Esophagus (tissue), 2 donors: ENCODE data around the gene CES2. TPM values are rescaled to one million over a fixed set of nuclear protein-coding genes. Genes with fewer than 3 reads are reported as not detected.
A peak's percentile ranks its signal among the peaks of the same experiment; 100 is the strongest.

Source experiments
- H3K27ac ChIP-seq, 2 donors: one replicate each; pipeline ENCODE4 v1.5.1; 2013; ENCODE audit warnings: low read depth in 2 of 2, mild to moderate bottlenecking in 2 of 2, inconsistent platforms in 1 of 2, low read length in 1 of 2, moderate library complexity in 1 of 2
- H3K27me3 ChIP-seq, 2 donors: one replicate each; pipeline ENCODE4 v1.6.1; 2013; ENCODE audit warnings: low read length in 2 of 2, control low read depth in 1 of 2, mild to moderate bottlenecking in 1 of 2; ENCODE audit not compliant: insufficient read depth in 2 of 2, control insufficient read depth in 1 of 2
- H3K36me3 ChIP-seq, 2 donors: one replicate each; pipeline ENCODE4 v1.6.1; 2013; ENCODE audit warnings: low read length in 1 of 2; ENCODE audit not compliant: control insufficient read depth in 2 of 2, insufficient read depth in 2 of 2
- H3K4me1 ChIP-seq, 2 donors: one replicate each; pipeline ENCODE4 v1.6.1; 2013; ENCODE audit warnings: low read length in 1 of 2; ENCODE audit not compliant: control insufficient read depth in 2 of 2, insufficient read depth in 2 of 2
- H3K4me3 ChIP-seq, 2 donors: one replicate each; pipeline ENCODE4 v1.5.1; 2013; ENCODE audit warnings: low read length in 2 of 2, mild to moderate bottlenecking in 2 of 2, low read depth in 1 of 2, moderate library complexity in 1 of 2
- H3K9me3 ChIP-seq, 2 donors: one replicate each; pipeline ENCODE4 v1.6.1; 2013; ENCODE audit warnings: mild to moderate bottlenecking in 2 of 2, low read depth in 1 of 2, low read length in 1 of 2, moderate library complexity in 1 of 2; ENCODE audit not compliant: control insufficient read depth in 2 of 2, insufficient read depth in 1 of 2
- WGBS, 2 donors: extraction: QIAGEN DNeasy Blood & Tissue Kit; methylation state at CpG; one replicate each; pipeline ENCODE4 v1.1.7; 2013; 5-methylcytosine and 5-hydroxymethylcytosine counted together
- polyA plus RNA-seq, 2 donors: library from polyadenylated mRNA; stranded (reverse); fragments of 200-250 nt; gene quantifications; one replicate each; pipeline ENCODE4 v1.2.3, GENCODE V29; 2013
- donor health status: healthy with polysubstance abuse.
- donor health status: Bipolar disorder and iron deficiency.

Gene CES2
- polyA plus RNA-seq, 2 donors = 120 to 128 TPM

DNA sequence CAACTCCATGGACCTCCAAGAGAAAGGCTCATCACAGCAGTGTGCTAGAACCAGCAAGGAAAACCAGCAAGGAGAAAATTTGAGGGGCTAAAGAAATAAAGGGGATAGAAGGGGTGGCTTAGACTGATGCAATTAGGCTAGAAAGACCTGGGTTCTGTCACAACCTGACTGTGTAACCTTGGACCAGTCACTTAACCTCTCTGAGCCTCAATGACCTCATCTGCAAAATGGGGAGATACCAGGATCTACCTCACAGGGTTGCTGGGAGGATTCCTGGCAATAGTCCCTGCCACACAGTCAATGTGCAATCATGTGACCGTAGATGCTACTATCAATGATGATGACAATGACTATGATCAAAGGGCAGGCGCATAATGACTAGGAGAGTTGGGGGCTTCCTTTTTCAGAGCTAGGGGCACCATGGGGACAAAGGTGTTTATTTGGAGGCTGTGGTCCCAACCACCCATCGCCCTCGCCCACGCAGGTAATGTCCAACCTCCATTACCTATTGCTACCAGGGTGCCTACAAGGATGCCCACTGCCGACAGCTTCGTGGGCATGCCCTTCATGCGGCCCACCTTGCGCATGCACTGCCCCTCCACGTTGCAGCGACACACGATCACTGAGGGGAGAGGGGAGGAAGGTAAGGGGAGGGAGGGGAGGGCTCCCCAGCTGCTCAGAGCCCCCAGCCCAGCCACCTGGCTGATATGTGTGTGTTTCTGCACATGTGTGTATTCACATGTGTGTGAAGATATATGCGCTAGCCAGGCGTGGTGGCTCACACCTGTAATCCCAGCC, 26.4 kb upstream of the CES2 start:
- Histone ChIP-seq H3K27ac (no peak overlapping the region), H3K27me3 (no peaks in the 10 kb centered on the region), H3K36me3 (no peaks in the 10 kb centered on the region), H3K4me3 (no peak overlapping the region), H3K9me3 (no peaks in the 10 kb centered on the region), H3K4me1 (peaks cover 4 to 30% of the 10 kb centered on the region in 2 donors)
- WGBS, 2 donors = 93 to 95% methylated on average over 14 of the region's 14 CpGs

DNA sequence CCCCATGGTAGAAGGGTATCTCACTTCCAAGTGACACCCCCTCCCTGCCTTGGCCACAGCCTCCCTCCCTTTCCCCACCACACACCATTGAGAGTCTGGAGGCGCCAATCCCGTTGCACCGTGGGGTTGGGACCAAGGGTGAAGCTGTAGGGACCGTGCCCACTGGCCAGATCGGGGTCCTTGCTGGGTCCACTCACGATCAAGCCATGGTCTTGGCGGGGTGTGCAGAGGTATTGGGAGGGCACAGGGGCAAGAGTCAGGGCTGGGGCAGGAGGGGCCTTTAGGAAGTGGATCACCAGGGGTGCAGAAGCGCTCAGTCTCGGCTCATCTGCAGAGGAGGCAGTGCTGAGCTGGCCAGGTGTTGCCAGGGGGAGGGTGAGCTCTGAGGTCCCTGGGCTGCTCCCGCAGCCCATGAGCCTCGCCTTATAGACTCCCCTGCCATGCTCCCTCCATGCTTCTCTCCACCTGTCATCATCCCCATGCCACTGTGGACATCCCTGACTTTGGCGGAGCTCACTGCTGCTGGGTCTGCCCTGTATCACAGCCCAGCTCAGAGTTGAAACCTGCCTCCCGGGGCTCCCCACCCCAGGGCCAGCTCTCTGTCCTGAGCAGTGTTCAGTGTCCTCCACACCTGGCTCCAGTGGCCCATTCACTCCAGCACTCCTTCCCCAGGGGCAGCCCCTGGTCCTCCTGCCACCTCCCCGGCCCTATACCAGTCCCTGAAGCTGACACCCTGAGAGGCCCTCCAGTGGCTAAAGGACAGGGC, 25.0 kb upstream of the CES2 start:
- Histone ChIP-seq H3K4me3 (no peak overlapping the region), H3K4me1 (peaks cover 4 to 17% of the 10 kb centered on the region in 2 donors), H3K9me3 (peaks cover 0 to 2% of the 10 kb centered on the region in 2 donors), H3K27me3 (no peaks in the 10 kb centered on the region), H3K27ac (peak overlapping the region in 1 of 2 donors; percentile 18), H3K36me3 (no peaks in the 10 kb centered on the region)
- WGBS, 2 donors = 87% methylated on average over 12 to 14 of the region's 14 CpGs

DNA sequence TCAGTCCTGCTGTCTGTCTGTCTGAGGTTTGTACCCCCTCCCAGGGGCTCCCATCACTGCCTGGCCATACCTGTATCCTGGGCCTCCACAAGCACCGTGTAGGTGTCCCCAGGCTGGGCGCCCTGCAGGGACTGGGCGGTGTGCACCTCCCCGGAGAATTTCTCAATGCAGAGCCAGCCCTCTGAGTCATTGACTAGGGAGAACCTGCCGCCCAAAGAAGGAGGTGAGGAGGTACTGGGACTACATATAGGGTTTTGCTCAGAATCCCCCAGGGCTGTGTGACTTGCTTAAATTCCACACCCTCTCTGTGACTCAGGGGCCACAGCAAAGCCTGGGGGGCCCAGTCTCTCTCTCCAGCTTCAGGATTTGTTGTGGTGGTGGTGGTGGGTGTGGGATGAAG, 24.2 kb upstream of the CES2 start:
- H3K4me1 ChIP-seq = peaks cover 4 to 10% of the 10 kb centered on the region in 2 donors
- H3K36me3 ChIP-seq = no peaks in the 10 kb centered on the region
- peaks cover 0 to 2% of the 10 kb centered on the region in 2 donors for H3K9me3 ChIP-seq
- WGBS, 2 donors = 45 to 56% methylated on average over 5 of the region's 5 CpGs
- peak overlapping the region; percentile 60 to 76 for H3K27ac ChIP-seq
- no peaks in the 10 kb centered on the region for H3K27me3 ChIP-seq
- no peak overlapping the region for H3K4me3 ChIP-seq

DNA sequence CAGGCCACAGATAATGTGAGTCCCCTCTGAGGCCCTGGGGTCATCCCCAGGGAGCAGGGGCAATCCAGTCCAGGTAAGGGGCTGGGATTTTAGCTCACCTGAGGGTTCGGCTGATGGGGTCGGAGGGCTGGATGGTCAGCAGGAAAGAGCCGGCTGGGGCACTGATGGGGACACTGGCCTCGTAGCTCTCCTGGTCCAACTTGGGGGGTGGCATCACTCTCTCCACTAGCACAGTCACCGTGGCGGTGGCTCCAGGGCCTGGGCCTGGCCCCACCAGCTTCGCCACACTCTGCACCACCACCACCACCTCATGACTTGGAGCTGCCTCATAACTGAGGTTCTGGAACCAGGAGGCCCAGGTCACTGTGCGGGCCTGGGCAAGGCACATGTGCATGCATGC, 23.5 kb upstream of the CES2 start:
- 94 to 95% methylated on average over 8 of the region's 8 CpGs for WGBS, 2 donors
- Histone ChIP-seq H3K36me3 (no peaks in the 10 kb centered on the region), H3K4me3 (no peak overlapping the region), H3K4me1 (peaks cover 4 to 10% of the 10 kb centered on the region in 2 donors), H3K27ac (peak overlapping the region; percentile 60 to 76), H3K27me3 (no peaks in the 10 kb centered on the region), H3K9me3 (peaks cover 0 to 2% of the 10 kb centered on the region in 2 donors)

DNA sequence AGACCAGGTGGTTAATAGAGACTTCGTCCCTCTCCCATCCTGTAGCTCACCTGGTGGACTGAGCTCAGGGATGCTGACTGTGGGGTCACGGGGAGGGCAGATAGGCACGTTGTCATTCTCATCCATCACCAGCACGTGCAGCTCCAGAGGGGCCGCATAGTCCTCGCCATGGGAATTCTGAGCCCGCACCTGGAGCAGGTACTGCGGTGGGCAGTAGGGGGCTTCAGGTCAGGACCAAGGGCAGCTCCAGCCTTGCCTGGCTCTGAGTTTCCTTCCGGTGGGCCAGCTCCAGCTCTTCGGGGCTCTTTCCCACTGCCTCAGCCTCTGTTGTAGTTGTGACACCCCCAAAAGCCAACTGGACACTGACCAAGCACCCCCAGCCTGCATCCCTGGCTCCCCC, 22.2 kb upstream of the CES2 start:
- peaks cover 2 to 7% of the 10 kb centered on the region in 2 donors for H3K4me1 ChIP-seq
- no peaks in the 10 kb centered on the region for H3K36me3 ChIP-seq
- no peaks in the 10 kb centered on the region for H3K27me3 ChIP-seq
- H3K9me3 ChIP-seq = peaks cover 0 to 2% of the 10 kb centered on the region in 2 donors
- WGBS, 2 donors = 59 to 65% methylated on average over 10 of the region's 10 CpGs
- H3K4me3 ChIP-seq = no peak overlapping the region
- H3K27ac ChIP-seq = no peak overlapping the region

DNA sequence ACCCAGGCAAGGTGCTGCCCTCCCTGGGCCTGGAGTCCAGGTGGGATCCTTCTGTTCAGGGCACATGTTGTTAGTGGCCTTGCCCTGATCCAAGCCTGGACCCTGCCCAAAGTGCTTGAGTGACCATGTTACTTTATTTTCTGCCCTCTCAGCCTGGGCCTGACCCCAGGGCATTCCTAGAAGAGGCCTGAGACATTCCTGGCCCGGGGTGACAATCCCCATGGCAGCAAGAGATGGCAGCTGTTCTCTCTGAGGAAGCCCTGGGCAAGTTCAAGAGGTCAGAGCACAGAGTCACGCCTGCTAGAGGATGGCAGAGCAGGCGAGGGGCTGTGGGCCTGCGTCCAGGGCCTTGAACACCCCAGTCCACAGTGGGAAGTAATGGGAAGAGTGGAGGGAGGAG, 21.6 kb upstream of the CES2 start:
- WGBS, 2 donors = 73 to 84% methylated on average over 4 of the region's 4 CpGs
- H3K27me3 ChIP-seq = no peaks in the 10 kb centered on the region
- H3K36me3 ChIP-seq = no peaks in the 10 kb centered on the region
- peaks cover 0 to 2% of the 10 kb centered on the region in 2 donors for H3K9me3 ChIP-seq
- H3K27ac ChIP-seq = no peak overlapping the region
- H3K4me1 ChIP-seq = peaks cover 2 to 8% of the 10 kb centered on the region in 2 donors
- no peak overlapping the region for H3K4me3 ChIP-seq

DNA sequence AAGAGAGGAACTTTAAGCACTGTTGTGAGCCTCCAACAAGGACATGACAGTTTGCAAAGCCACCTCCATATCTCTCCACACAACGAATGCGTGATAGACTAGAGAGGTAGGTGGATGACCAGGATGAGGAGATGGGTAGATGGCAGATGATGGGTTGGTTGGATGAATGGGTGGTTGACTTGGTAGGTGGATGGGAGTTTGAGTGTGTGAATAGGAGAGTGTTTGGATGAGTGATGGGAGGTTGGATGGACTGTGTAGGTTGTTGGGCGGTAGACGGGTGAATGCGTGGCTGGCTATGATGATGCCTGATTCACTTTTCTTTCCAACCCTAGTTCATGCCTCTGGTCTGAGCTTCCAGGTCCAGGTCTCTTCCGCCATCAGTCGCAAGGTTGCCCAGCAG, 20.8 kb upstream of the CES2 start:
- Histone ChIP-seq H3K27me3 (no peaks in the 10 kb centered on the region), H3K4me1 (peaks cover 5 to 16% of the 10 kb centered on the region in 2 donors), H3K36me3 (no peaks in the 10 kb centered on the region), H3K4me3 (no peak overlapping the region), H3K9me3 (peaks cover 0 to 2% of the 10 kb centered on the region in 2 donors), H3K27ac (no peak overlapping the region)
- WGBS, 2 donors = 97 to 99% methylated on average over 7 of the region's 7 CpGs

DNA sequence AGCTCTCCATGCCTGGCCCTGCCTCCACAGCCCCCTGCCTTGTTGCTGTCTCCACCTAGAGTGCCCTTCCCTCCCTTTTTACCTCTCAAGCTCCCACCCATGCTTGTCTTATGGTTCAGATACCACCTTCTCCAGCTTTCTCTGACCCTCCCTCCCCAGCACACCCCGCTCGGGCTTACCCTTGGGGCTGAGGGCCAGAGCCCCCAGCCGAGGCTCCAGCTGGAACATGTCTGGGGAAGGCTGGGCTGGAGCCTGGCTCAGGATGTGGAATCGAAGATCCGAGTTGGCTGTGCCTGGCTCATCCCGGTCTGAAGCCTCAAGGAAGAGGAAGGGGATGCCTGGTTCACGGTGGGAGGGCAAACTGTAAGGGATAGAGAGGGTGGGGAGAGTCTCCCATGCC, 20.3 kb upstream of the CES2 start:
- no peaks in the 10 kb centered on the region for H3K27me3 ChIP-seq
- H3K36me3 ChIP-seq = no peaks in the 10 kb centered on the region
- H3K9me3 ChIP-seq = peaks cover 0 to 2% of the 10 kb centered on the region in 2 donors
- H3K4me1 ChIP-seq = peaks cover 5 to 18% of the 10 kb centered on the region in 2 donors
- H3K27ac ChIP-seq = no peak overlapping the region
- H3K4me3 ChIP-seq = no peak overlapping the region
- 59 to 74% methylated on average over 7 of the region's 7 CpGs for WGBS, 2 donors

DNA sequence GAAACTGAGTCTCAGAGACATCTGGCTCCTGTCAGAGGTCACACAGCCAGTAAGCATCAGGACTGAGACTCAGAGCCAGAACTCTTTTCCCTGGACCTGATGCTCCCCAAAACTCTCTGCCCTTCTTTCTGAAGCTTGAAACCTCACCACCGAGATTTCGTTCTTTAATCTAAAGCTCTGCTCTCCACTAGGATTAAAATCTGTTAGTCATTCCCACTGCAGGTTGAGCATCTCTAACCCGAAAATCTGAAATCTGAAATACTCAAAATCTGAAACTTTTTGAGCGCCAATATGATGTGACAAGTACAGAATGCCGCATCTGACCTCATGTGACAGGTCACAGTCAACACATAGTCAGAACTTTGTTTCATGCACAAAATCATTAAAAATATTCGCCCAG, 18.8 kb upstream of the CES2 start:
- Histone ChIP-seq H3K36me3 (no peaks in the 10 kb centered on the region), H3K9me3 (peaks cover 0 to 2% of the 10 kb centered on the region in 2 donors), H3K27me3 (no peaks in the 10 kb centered on the region), H3K27ac (no peak overlapping the region), H3K4me3 (no peak overlapping the region), H3K4me1 (peaks cover 3 to 16% of the 10 kb centered on the region in 2 donors)
- 79 to 87% methylated on average over 6 of the region's 6 CpGs for WGBS, 2 donors
